Gastrocnemius medialis (tissue), 4 donors: ENCODE data around the gene CEBPA.

Source experiments
- CTCF ChIP-seq, 5 experiments: fragments of 450-650 bp in 3 of 5; fragments of 200-600 bp in 2 of 5; sonication (generic) in 2 of 5; IDR thresholded peaks in 4 of 5; conservative IDR thresholded peaks in 1 of 5; 1 replicate in 4 of 5; 2 replicates in 1 of 5; pipeline ENCODE4 v1.5.1; 2016 to 2019; ENCODE audit warnings: antibody characterized with exemption in 5 of 5, mild to moderate bottlenecking in 3 of 5, moderate library complexity in 3 of 5
- POLR2A ChIP-seq, 2 donors: fragments of 450-650 bp; IDR thresholded peaks; one replicate each; pipeline ENCODE4 v1.6.1; 2017; ENCODE audit warnings: antibody characterized with exemption in 2 of 2, mild to moderate bottlenecking in 2 of 2, moderate library complexity in 2 of 2

- TF ChIP-seq POLR2A (IDR thresholded peaks at IDR 0.05) (no peak), CTCF (IDR thresholded peaks at IDR 0.05 in 4 of 5, conservative IDR thresholded peaks at IDR 0.05 in 1 of 5) (no peak)
These were observed 2.1 kb downstream of the CEBPA start for GRCh38 chr19:33300009-33300893.
